GM12864 (cell line): ENCODE data around the gene ATP2B3.

ENCODE experiments used
- DNase-seq: peaks from one replicate; pipeline ENCODE4 v3.0.0-alpha.2; 2011; ENCODE audit warnings: low read depth
- H3K4me3 ChIP-seq: 2 replicates; pipeline ENCODE4 v1.5.1; 2011; ENCODE audit warnings: mild to moderate bottlenecking, low read depth, low read length, control low read depth
- CTCF ChIP-seq: IDR thresholded peaks from 2 replicates; pipeline ENCODE4 v1.5.1; 2011; ENCODE audit warnings: low read depth, mild to moderate bottlenecking, moderate library complexity, low read length, control low read depth, inconsistent platforms; ENCODE audit errors: missing control alignments

The ATP2B3 gene

GRCh38 chrX:153551135-153551534 lies 33.7 kb downstream of the ATP2B3 start:
- no peak overlapping the region for H3K4me3 ChIP-seq
- no peak for TF ChIP-seq CTCF
- no peak for DNase-seq

- TF ChIP-seq CTCF: peak; percentile 77
- peak; percentile 0 for DNase-seq
- H3K4me3 ChIP-seq: no peak overlapping the region
Measured at GRCh38 chrX:153554519-153555167, 37.2 kb downstream of the ATP2B3 start.

GRCh38 chrX:153556767-153557166 lies 39.3 kb downstream of the ATP2B3 start:
- H3K4me3 ChIP-seq: no peak overlapping the region
- TF ChIP-seq CTCF: no peak
- DNase-seq: no peak

GRCh38 chrX:153557618-153558355 lies 40.3 kb downstream of the ATP2B3 start:
- TF ChIP-seq CTCF: no peak
- no peak for DNase-seq
- no peak overlapping the region for H3K4me3 ChIP-seq

- H3K4me3 ChIP-seq: no peak overlapping the region
- no peak for DNase-seq
- no peak for TF ChIP-seq CTCF
Measured at GRCh38 chrX:153560000-153560399, 42.6 kb downstream of the ATP2B3 start.

GRCh38 chrX:153560466-153560865 lies 43.0 kb downstream of the ATP2B3 start:
- no peak for TF ChIP-seq CTCF
- no peak overlapping the region for H3K4me3 ChIP-seq

More at GRCh38 chrX:153560466-153560865, 43.0 kb downstream of the ATP2B3 start:
- DNase-seq: no peak
